ENCODE results near the gene SLC44A3.

The SLC44A3 gene

GRCh38 chr1:94907136-94907535 lies 87.0 kb downstream of the SLC44A3 start:
- no peak for DNase-seq (ENCODE audit: low read depth)

GRCh38 chr1:94908190-94908589 lies 88.0 kb downstream of the SLC44A3 start:
- DNase-seq (ENCODE audit: low read depth) = no peak

- DNase-seq (ENCODE audit: low read depth) = no peak
Observed at GRCh38 chr1:94908965-94909364, 88.8 kb downstream of the SLC44A3 start.

- DNase-seq (ENCODE audit: low read depth) = no peak
Observed at GRCh38 chr1:94909486-94909885, 89.3 kb downstream of the SLC44A3 start.

GRCh38 chr1:94912263-94913184 lies 92.4 kb downstream of the SLC44A3 start:
- DNase-seq (ENCODE audit: low read depth) = no peak

- no peak for DNase-seq (ENCODE audit: low read depth)
Observed at GRCh38 chr1:94917251-94917650, 97.1 kb downstream of the SLC44A3 start.

GRCh38 chr1:94919241-94920030 lies 99.3 kb downstream of the SLC44A3 start:
- no peak for DNase-seq (ENCODE audit: low read depth)

GRCh38 chr1:94920061-94920460 lies 99.9 kb downstream of the SLC44A3 start:
- no peak for DNase-seq (ENCODE audit: low read depth)

- DNase-seq (ENCODE audit: low read depth) = no peak
Observed at GRCh38 chr1:94921977-94922376, 101.8 kb downstream of the SLC44A3 start.

GRCh38 chr1:94922761-94923331 lies 102.7 kb downstream of the SLC44A3 start:
- DNase-seq (ENCODE audit: low read depth) = no peak

- DNase-seq (ENCODE audit: low read depth) = no peak
Observed at GRCh38 chr1:94925004-94925403, 104.8 kb downstream of the SLC44A3 start.

- DNase-seq (ENCODE audit: low read depth) = peak; percentile 93
Observed at GRCh38 chr1:94925561-94926125, 105.5 kb downstream of the SLC44A3 start.

- DNase-seq (ENCODE audit: low read depth) = no peak
Observed at GRCh38 chr1:94926126-94926914, 106.2 kb downstream of the SLC44A3 start.

GRCh38 chr1:94926915-94927404 lies 106.8 kb downstream of the SLC44A3 start, which contains the start of gene CNN3:
Gene CNN3, minus strand, starts transcription at chr1:94927110. Its CDS starts 216 bp downstream, at chr1:94926894.
- DNase-seq (ENCODE audit: low read depth) = no peak

- no peak for DNase-seq (ENCODE audit: low read depth)
Observed at GRCh38 chr1:94927405-94928175, 107.4 kb downstream of the SLC44A3 start.

- DNase-seq (ENCODE audit: low read depth) = no peak
Observed at GRCh38 chr1:94928293-94928939, 108.3 kb downstream of the SLC44A3 start.

- no peak for DNase-seq (ENCODE audit: low read depth)
Observed at GRCh38 chr1:94929351-94930217, 109.4 kb downstream of the SLC44A3 start.

- DNase-seq (ENCODE audit: low read depth) = no peak
Observed at GRCh38 chr1:94931254-94931841, 111.2 kb downstream of the SLC44A3 start.

All from HS-27A (cell line).